ENCODE data around the gene NKX6-2. TPM values are rescaled to one million over a fixed set of nuclear protein-coding genes. Genes with fewer than 3 reads are reported as not detected.

NKX6-2 gene
- total RNA-seq, 4 donors from 2014 or later = not detected

GRCh38 chr10:132790934-132791829 is 5.2 kb upstream of the NKX6-2 start:
- 58 to 59% methylated on average over 21 to 25 of the region's 31 CpGs for WGBS, 2 donors

GRCh38 chr10:132790470-132790869 is 4.5 kb upstream of the NKX6-2 start:
- WGBS, 2 donors = 50 to 51% methylated on average over 6 to 7 of the region's 7 CpGs
- Histone ChIP-seq H3K36me3 (no peaks in the 10 kb centered on the region), H3K4me1 (peaks cover 9 to 27% of the 10 kb centered on the region in 2 donors), H3K4me3 (replicated peaks in 1 of 3) (no peak overlapping the region), H3K27ac (no peak overlapping the region), H3K27me3 (peaks cover 18% of the 10 kb centered on the region), H3K9me3 (no peaks in the 10 kb centered on the region)
- TF ChIP-seq CTCF (IDR thresholded peaks at IDR 0.05) (no peak), POLR2A (IDR thresholded peaks at IDR 0.05) (no peak)
- DNase-seq = no peak
- intact Hi-C loops (cut with DNase I) = no loop called here

More at GRCh38 chr10:132790934-132791829, 5.2 kb upstream of the NKX6-2 start:
- Histone ChIP-seq H3K27me3 (peaks cover 18% of the 10 kb centered on the region), H3K4me3 (replicated peaks in 1 of 3) (no peak overlapping the region), H3K36me3 (no peaks in the 10 kb centered on the region), H3K9me3 (no peaks in the 10 kb centered on the region), H3K27ac (no peak overlapping the region), H3K4me1 (peaks cover 9 to 25% of the 10 kb centered on the region in 2 donors)
- TF ChIP-seq CTCF (IDR thresholded peaks at IDR 0.05) (no peak), POLR2A (IDR thresholded peaks at IDR 0.05) (no peak)
- DNase-seq = no peak
- intact Hi-C loops (cut with DNase I) = no loop called here

- Histone ChIP-seq H3K4me1 (peaks cover 9 to 35% of the 10 kb centered on the region in 2 donors), H3K4me3 (replicated peaks in 1 of 3) (no peak overlapping the region), H3K36me3 (no peaks in the 10 kb centered on the region), H3K27me3 (peaks cover 18% of the 10 kb centered on the region), H3K27ac (no peak overlapping the region), H3K9me3 (no peaks in the 10 kb centered on the region)
- no peak for DNase-seq
- intact Hi-C loops (cut with DNase I) = loop anchor here (5.0 kb wide), 1 partner anchor 137 kb away; no protein-coding TSS in a partner anchor
- 62 to 76% methylated on average over 13 to 14 of the region's 15 CpGs for WGBS, 2 donors
- no peak for TF ChIP-seq CTCF (IDR thresholded peaks at IDR 0.05)
- no peak for TF ChIP-seq POLR2A (IDR thresholded peaks at IDR 0.05)
These were observed 3.8 kb upstream of the NKX6-2 start for GRCh38 chr10:132789659-132790148.

- intact Hi-C loops (cut with DNase I) = loop anchor here (5.0 kb wide), 1 partner anchor 137 kb away; no protein-coding TSS in a partner anchor
- WGBS, 2 donors = 10% methylated on average over 15 of the region's 30 CpGs; no CpG with 5 or more reads in 1 of the 2 donors
- H3K27me3 ChIP-seq = peaks cover 18% of the 10 kb centered on the region
- H3K27ac ChIP-seq = no peak overlapping the region
- H3K9me3 ChIP-seq = no peaks in the 10 kb centered on the region
- no peak for DNase-seq
- no peaks in the 10 kb centered on the region for H3K36me3 ChIP-seq
- TF ChIP-seq POLR2A (IDR thresholded peaks at IDR 0.05) = no peak
- TF ChIP-seq CTCF (IDR thresholded peaks at IDR 0.05) = no peak
- no peak overlapping the region for H3K4me3 ChIP-seq (replicated peaks in 1 of 3)
- peaks cover 9 to 39% of the 10 kb centered on the region in 2 donors for H3K4me1 ChIP-seq
These were observed 2.9 kb upstream of the NKX6-2 start for GRCh38 chr10:132788831-132789219.

Measured in thyroid gland (tissue), 4 donors.